K562 (cell line): ENCODE data around the gene ANKMY1. TPM values are rescaled to one million over a fixed set of nuclear protein-coding genes. Genes with fewer than 3 reads are reported as not detected.
A peak's percentile ranks its signal among the peaks of the same experiment; 100 is the strongest.

Experiments
- ATAC-seq: fragments of 200-7000 bp; cut with Tn5 transposase; 3 replicates; pipeline ENCODE4 v1.9.1; 2020; ENCODE audit warnings: moderate library complexity
- BruUV-seq: library from RNA; stranded (reverse); fragments of 400-500 nt; replicated peaks from 2 replicates; lab custom pipeline; 2021; lab: Mats Ljungman, UMichigan
- CTCF ChIA-PET: fragments of 300-600 bp; formaldehyde crosslinking; extraction: SDS; loops from one replicate; lab custom pipeline; 2021; ENCODE audit warnings: low intra/inter-chr PET ratio; lab: Yijun Ruan, JAX
- POLR2A ChIA-PET: fragments of 300-600, 350-650 bp; sonication (Branson Sonifier 250); formaldehyde crosslinking; extraction: SDS; loops from one replicate; lab custom pipeline; 2021; ENCODE audit warnings: antibody characterized with exemption, inconsistent platforms; lab: Yijun Ruan, JAX
- DNase-seq, 4 experiments: peaks; one replicate each; pipeline versions ENCODE4 v3.0.0 to v3.0.0-alpha.2; 2011 to 2018; ENCODE audit warnings: low spot score in 3 of 4, mixed read lengths in 3 of 4; ENCODE audit errors: extremely low read depth in 1 of 4
- FAIRE-seq: peaks from 2 replicates; lab custom pipeline; 2011; peaks lifted over from hg19 to GRCh38; lab: Jason Lieb, UNC
- H2AFZ ChIP-seq: 2 replicates; pipeline ENCODE4 v1.6.0; 2011; ENCODE audit warnings: low read depth, low read length, control low read depth, inconsistent platforms
- H3K27ac ChIP-seq: fragments of 200-600 bp; 3 replicates; pipeline ENCODE4 v1.8.0; 2011; ENCODE audit warnings: low read depth, mild to moderate bottlenecking, control low read depth, inconsistent platforms, low read length, moderate library complexity, mixed read lengths; ENCODE audit errors: extremely low read depth
- H3K27me3 ChIP-seq, 2 experiments: fragments of 300-600 bp in 1 of 2; 2 replicates in 1 of 2; 3 replicates in 1 of 2; pipeline versions ENCODE4 v1.6.0 to v1.8.0; 2011; ENCODE audit warnings: inconsistent platforms in 2 of 2, low read length in 2 of 2, mild to moderate bottlenecking in 1 of 2, mixed read lengths in 1 of 2, moderate library complexity in 1 of 2; ENCODE audit not compliant: control insufficient read depth in 2 of 2, insufficient read depth in 2 of 2
- H3K36me3 ChIP-seq: fragments of 300-600 bp; 3 replicates; pipeline ENCODE4 v1.8.0; 2011; ENCODE audit warnings: mild to moderate bottlenecking, low read length, inconsistent platforms; ENCODE audit not compliant: control insufficient read depth, insufficient read depth
- H3K4me1 ChIP-seq, 2 experiments: fragments of 200-600 bp in 1 of 2; replicated peaks in 1 of 2; 2 replicates in 1 of 2; 3 replicates in 1 of 2; pipeline versions ENCODE4 v1.5.1 to v1.8.0; 2011; ENCODE audit warnings: inconsistent platforms in 2 of 2, low read length in 2 of 2, mild to moderate bottlenecking in 1 of 2, mixed read lengths in 1 of 2, moderate library complexity in 1 of 2; ENCODE audit not compliant: control insufficient read depth in 2 of 2, insufficient read depth in 2 of 2
- H3K4me2 ChIP-seq: 2 replicates; pipeline ENCODE4 v1.6.1; 2011; ENCODE audit warnings: low read length, control low read depth, inconsistent platforms, mixed read lengths; ENCODE audit not compliant: insufficient read depth
- H3K4me3 ChIP-seq: fragments of 200-600 bp; sonication (generic), shearing (Covaris generic); 2 replicates; pipeline ENCODE4 v1.5.1; 2016; ENCODE audit warnings: control low read depth, inconsistent platforms
- H3K79me2 ChIP-seq: fragments of 200-600 bp; 3 replicates; pipeline ENCODE4 v1.8.0; 2011; ENCODE audit warnings: low read length, inconsistent platforms; ENCODE audit not compliant: control insufficient read depth, insufficient read depth
- H3K9ac ChIP-seq, 2 experiments: 2 replicates each; pipeline versions ENCODE4 v1.6.0 to v1.6.1; 2011; ENCODE audit warnings: low read depth in 2 of 2, low read length in 2 of 2, control low read depth in 1 of 2, inconsistent platforms in 1 of 2, mild to moderate bottlenecking in 1 of 2, mixed read lengths in 1 of 2; ENCODE audit not compliant: insufficient read depth in 1 of 2
- H3K9me1 ChIP-seq: one replicate; pipeline ENCODE4 v1.6.0; 2011; ENCODE audit warnings: inconsistent platforms, mild to moderate bottlenecking, low read length, moderate library complexity; ENCODE audit not compliant: control insufficient read depth, insufficient read depth
- H3K9me3 ChIP-seq: replicated peaks from 2 replicates; pipeline ENCODE4 v1.5.1; 2011; ENCODE audit warnings: low read depth, low read length, inconsistent platforms; ENCODE audit not compliant: control insufficient read depth, insufficient read depth
- H4K20me1 ChIP-seq: replicated peaks from 2 replicates; pipeline ENCODE4 v1.6.1; 2011; ENCODE audit warnings: low read length, inconsistent platforms, mixed read lengths; ENCODE audit not compliant: control insufficient read depth, insufficient read depth
- FOXJ3 ChIP-seq: sonication (generic); formaldehyde crosslinking; IDR thresholded peaks from 2 replicates; pipeline ENCODE4 v1.4.0; 2020; ENCODE audit warnings: mild to moderate bottlenecking, missing genetic modification reagents
- IRF2 ChIP-seq: sonication (generic); formaldehyde crosslinking; IDR thresholded peaks from 2 replicates; pipeline ENCODE4 v1.8.1; 2022; ENCODE audit warnings: mild to moderate bottlenecking, missing genetic modification reagents
- PML ChIP-seq: IDR thresholded peaks from 2 replicates; pipeline ENCODE4 v1.6.1; 2012; ENCODE audit warnings: low read length, inconsistent platforms
- RBFOX2 ChIP-seq: fragments of 200-400 bp; formaldehyde crosslinking; IDR thresholded peaks from 2 replicates; pipeline ENCODE4 v1.6.1; 2017; ENCODE audit warnings: low read depth, mild to moderate bottlenecking, low read length, moderate library complexity
- WGBS: fragments of 100-300 bp; shearing (Covaris generic); methylation state at CpG from one replicate; pipeline ENCODE4 v1.1.6; 2016; ENCODE audit warnings: low coverage, mixed read lengths; ENCODE audit not compliant: insufficient coverage; ENCODE audit errors: missing lambda C conversion rate; 5-methylcytosine and 5-hydroxymethylcytosine counted together
- in situ Hi-C: fragments of 300-500 bp; cut with MboI; formaldehyde crosslinking; loops from 4 replicates; pipeline ENCODE4 v1.15.0; 2018; ENCODE audit warnings: inconsistent platforms, mixed read lengths
- intact Hi-C: fragments of 100-400 bp; cut with micrococcal nuclease; formaldehyde crosslinking; loops from 2 replicates; pipeline ENCODE4 v1.14.2; 2022
- polyA plus RNA-seq, 8 experiments: library from polyadenylated mRNA; depleted of rRNA in 4 of 8; stranded (reverse) in 5 of 8; unstranded in 3 of 8; fragments of >200 nt; fragmentation: Nextera tagmentation in 2 of 8; fragmentation: Illumina TruSeq in 1 of 8; extraction: Ambion mirVana in 2 of 8; extraction: Trizol in 1 of 8; gene quantifications; 2 replicates each; pipeline versions ENCODE4 v1.2.1 to v1.2.3, GENCODE V29; 2011 to 2014; ENCODE audit warnings: inconsistent platforms in 1 of 8, missing spikeins in 1 of 8
- total RNA-seq, 7 experiments: library from RNA; depleted of rRNA in 6 of 7; stranded (reverse); fragments of >200 nt in 6 of 7; fragmentation: Illumina TruSeq in 2 of 7; extraction: Trizol in 2 of 7; gene quantifications; 2 replicates each; pipeline versions ENCODE4 v1.2.1 to v1.2.3, GENCODE V29; 2011 to 2021; ENCODE audit warnings: low replicate concordance in 1 of 7

Gene ANKMY1
- total and polyA plus RNA-seq, 9 of the 15 experiments (the other 6 are each of a cell fraction or from before 2014, with no cell fraction given), result 0.75 to 15.1 (median 11.7) TPM

DNA sequence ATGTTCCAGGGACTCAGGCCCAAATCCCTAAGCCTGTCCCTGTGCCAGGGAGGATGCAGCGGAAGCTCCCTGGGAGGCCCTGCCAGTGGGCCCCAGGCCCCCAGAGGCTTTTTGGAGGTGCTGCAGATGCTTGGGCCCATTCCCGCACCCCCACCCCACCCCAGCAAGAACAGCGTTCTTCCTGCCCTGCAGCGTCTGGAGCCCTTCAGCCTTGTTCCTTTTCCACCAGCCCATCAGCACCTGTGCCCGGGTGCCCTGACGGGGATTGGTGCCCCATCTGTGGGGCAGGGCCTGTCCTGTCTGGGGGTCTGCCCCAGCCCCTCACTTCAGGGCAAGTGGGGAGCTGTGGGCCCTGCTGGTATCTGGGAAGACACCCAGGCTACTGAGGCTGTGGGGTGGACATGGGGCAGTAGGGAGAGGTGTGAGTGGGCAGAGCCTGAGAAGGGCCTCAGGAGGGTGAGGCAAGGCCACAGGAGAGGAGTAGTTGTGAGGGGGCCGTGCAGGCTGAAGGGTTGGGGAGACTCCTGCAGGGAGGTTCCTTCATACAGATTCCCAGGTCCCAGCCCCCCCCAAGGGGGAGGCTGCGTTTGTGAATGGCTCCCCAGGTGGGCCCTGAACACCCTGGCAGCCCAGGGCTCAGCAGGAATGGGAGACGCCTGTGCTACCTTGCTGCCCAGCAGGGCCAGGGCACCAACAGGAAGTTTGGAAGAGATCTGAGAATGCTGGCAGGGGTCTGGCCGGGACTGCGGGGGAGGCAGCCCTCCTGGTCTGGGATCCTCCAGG is 12.9 kb upstream of the ANKMY1 start:
- no peak overlapping the region for H3K27ac ChIP-seq
- DNase-seq (no peak), FAIRE-seq (no peak), ATAC-seq (no peak)
- BruUV-seq, result no TSS peak
- no peaks in the 10 kb centered on the region for H3K9me1 ChIP-seq
- peaks cover 19% of the 10 kb centered on the region; the same call in 1 of the 3 replicates for H3K36me3 ChIP-seq
- H3K9ac ChIP-seq, result peak overlapping the region in 1 of 2 experiments; percentile 89; a peak in 2 of 4 replicates
- peaks cover 7 to 65% of the 10 kb centered on the region in 2 experiments; a peak in 4 of 5 replicates for H3K4me1 ChIP-seq
- no peak overlapping the region for H2AFZ ChIP-seq
- no peak overlapping the region for H3K4me2 ChIP-seq
- H3K79me2 ChIP-seq, result peaks cover 44% of the 10 kb centered on the region
- WGBS, result 90% methylated on average over 2 of the region's 11 CpGs
- in situ Hi-C loops, result no loop called here
- no peak overlapping the region for H3K4me3 ChIP-seq
- ChIA-PET CTCF (no interaction called here), POLR2A (interaction anchor here (1.4 kb wide), 1 partner anchor 9 kb away, joined by 8 read pairs; no protein-coding TSS in a partner anchor)
- no peaks in the 10 kb centered on the region for H3K9me3 ChIP-seq
- intact Hi-C loops, result no loop called here
- TF ChIP-seq RBFOX2 (0 out of 2 replicates have a peak, but pooled peaks have one; percentile 29), IRF2 (no peak), FOXJ3 (CRISPR knock-in tag) (no peak), PML (no peak)
- H3K27me3 ChIP-seq, result no peaks in the 10 kb centered on the region
- no peaks in the 10 kb centered on the region for H4K20me1 ChIP-seq
